Progenitor cell of endocrine pancreas (in vitro differentiated cells): ENCODE data around the gene DPP6. TPM values are rescaled to one million over a fixed set of nuclear protein-coding genes. Genes with fewer than 3 reads are reported as not detected.
"Not testable (repeated sequence)": the region's sequence is repeated elsewhere in the genome, so short reads cannot be mapped to it uniquely, and the experiment has no call there.

Source experiments
- DNase-seq: peaks from one replicate; pipeline ENCODE4 v3.0.0; 2021; ENCODE audit warnings: low spot score; ENCODE audit not compliant: unreplicated experiment
- H3K27ac Mint-ChIP-seq: 2 replicates; pipeline ENCODE4 v1.8.0; 2021; ENCODE audit warnings: mild to moderate bottlenecking, moderate library complexity, mixed read lengths
- H3K27me3 Mint-ChIP-seq: 2 replicates; pipeline ENCODE4 v1.8.0; 2021; ENCODE audit warnings: mixed read lengths
- H3K36me3 Mint-ChIP-seq: 2 replicates; pipeline ENCODE4 v1.8.0; 2022; ENCODE audit warnings: mixed read lengths; ENCODE audit not compliant: insufficient read depth
- H3K4me1 Mint-ChIP-seq: 2 replicates; pipeline ENCODE4 v1.8.0; 2021; ENCODE audit warnings: low read depth, mixed read lengths
- H3K4me3 Mint-ChIP-seq: 2 replicates; pipeline ENCODE4 v1.8.0; 2021; ENCODE audit warnings: low read depth, mild to moderate bottlenecking, moderate library complexity, mixed read lengths
- H3K9me3 Mint-ChIP-seq: 2 replicates; pipeline ENCODE4 v1.8.0; 2021; ENCODE audit warnings: low read depth, mixed read lengths
- total RNA-seq: library from RNA; stranded (reverse); gene quantifications from 2 replicates; pipeline ENCODE4 v1.2.1, GENCODE V29; 2021
- TF ChIP-seq, protein P1 (sequence below): fragments of 200-600 bp; sonication (generic); IDR thresholded peaks from one replicate; pipeline ENCODE4 v1.5.0; 2021; ENCODE audit warnings: antibody characterized with exemption, mild to moderate bottlenecking; ENCODE audit not compliant: unreplicated experiment

The DPP6 gene
- total RNA-seq, 1 donor from 2014 or later, result 13.4 TPM

DNA sequence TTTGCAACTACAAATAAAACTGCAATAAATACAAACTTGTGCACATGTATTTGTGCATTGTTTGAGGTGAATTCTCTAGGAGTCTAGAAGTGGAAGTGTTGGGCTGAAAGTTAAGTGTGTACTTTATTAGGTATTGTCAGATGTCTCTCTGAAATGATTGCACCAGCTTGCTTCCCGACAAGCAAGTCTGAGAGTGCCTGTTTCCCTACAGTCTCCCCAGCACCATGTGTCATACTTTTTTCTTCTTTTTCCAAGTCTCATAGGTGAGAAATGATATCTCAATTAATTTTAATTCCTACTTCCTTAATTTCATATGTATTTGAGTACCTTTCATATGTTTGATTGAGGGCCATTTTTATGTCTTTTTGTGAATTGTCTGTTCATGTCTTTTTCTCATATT, 614.6 kb downstream of the DPP6 start:
- TF ChIP-seq, protein P1, sequence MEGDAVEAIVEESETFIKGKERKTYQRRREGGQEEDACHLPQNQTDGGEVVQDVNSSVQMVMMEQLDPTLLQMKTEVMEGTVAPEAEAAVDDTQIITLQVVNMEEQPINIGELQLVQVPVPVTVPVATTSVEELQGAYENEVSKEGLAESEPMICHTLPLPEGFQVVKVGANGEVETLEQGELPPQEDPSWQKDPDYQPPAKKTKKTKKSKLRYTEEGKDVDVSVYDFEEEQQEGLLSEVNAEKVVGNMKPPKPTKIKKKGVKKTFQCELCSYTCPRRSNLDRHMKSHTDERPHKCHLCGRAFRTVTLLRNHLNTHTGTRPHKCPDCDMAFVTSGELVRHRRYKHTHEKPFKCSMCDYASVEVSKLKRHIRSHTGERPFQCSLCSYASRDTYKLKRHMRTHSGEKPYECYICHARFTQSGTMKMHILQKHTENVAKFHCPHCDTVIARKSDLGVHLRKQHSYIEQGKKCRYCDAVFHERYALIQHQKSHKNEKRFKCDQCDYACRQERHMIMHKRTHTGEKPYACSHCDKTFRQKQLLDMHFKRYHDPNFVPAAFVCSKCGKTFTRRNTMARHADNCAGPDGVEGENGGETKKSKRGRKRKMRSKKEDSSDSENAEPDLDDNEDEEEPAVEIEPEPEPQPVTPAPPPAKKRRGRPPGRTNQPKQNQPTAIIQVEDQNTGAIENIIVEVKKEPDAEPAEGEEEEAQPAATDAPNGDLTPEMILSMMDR, result no peak
- H3K9me3 Mint-ChIP-seq, result peaks cover 20% of the 10 kb centered on the region
- DNase-seq, result no peak
- peaks cover 12% of the 10 kb centered on the region for H3K36me3 Mint-ChIP-seq
- no peak overlapping the region for H3K4me3 Mint-ChIP-seq
- H3K27ac Mint-ChIP-seq, result no peak overlapping the region
- H3K4me1 Mint-ChIP-seq, result no peaks in the 10 kb centered on the region
- H3K27me3 Mint-ChIP-seq, result no peaks in the 10 kb centered on the region

GRCh38 chr7:154672659-154673415, 620.6 kb downstream of the DPP6 start:
- no peak overlapping the region for H3K4me3 Mint-ChIP-seq
- no peak overlapping the region for H3K27ac Mint-ChIP-seq
- peaks cover 1% of the 10 kb centered on the region for H3K36me3 Mint-ChIP-seq

DNA sequence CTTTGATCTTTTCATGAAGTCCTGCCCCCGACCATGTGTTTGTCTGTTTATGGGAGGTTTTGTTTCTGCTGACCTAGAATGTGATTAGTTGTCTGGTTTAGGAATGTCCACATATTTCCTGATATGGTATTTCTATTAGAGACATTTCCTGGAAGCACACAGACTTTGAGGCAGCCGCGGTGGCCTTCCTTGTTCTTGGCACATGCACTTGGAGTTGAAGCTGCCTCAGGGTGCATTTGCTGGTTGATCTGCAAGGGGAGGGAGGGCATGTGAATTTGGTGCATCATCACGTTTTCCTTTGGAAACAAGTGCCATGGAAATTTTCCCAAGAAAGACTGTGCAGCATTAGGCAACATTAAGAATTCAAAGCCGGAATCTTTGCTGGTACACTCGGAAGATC, 622.0 kb downstream of the DPP6 start:
- Mint-ChIP-seq H3K27me3 (no peaks in the 10 kb centered on the region), H3K27ac (no peak overlapping the region), H3K4me3 (no peak overlapping the region), H3K9me3 (no peaks in the 10 kb centered on the region), H3K4me1 (no peaks in the 10 kb centered on the region), H3K36me3 (peaks cover 3% of the 10 kb centered on the region)
- DNase-seq, result no peak
- TF ChIP-seq, protein P1, result no peak

More at GRCh38 chr7:154672659-154673415, 620.6 kb downstream of the DPP6 start:
- TF ChIP-seq, protein P1, result no peak
- Mint-ChIP-seq H3K9me3 (peaks cover 1% of the 10 kb centered on the region), H3K27me3 (no peaks in the 10 kb centered on the region), H3K4me1 (no peaks in the 10 kb centered on the region)
- no peak for DNase-seq

DNA sequence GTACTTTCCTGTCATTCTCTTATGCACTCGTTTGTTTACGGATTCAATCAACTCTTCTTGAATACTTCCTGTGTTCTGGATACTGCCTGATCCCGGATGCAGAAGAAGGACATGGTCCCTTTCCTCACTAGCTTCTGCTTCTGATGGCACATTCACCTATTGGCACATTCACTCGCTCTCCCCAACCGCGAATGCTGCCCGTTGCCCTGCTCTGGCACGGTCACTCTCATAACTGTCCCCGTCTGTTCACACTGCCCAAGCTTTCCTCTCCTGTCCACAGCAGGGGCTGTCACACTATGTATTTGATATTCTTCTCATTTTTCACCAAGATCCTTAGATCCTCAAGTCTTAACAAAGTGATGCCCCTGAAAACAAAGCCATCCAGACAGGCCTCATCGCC, 623.4 kb downstream of the DPP6 start:
- no peak overlapping the region for H3K27ac Mint-ChIP-seq
- H3K27me3 Mint-ChIP-seq, result no peaks in the 10 kb centered on the region
- no peaks in the 10 kb centered on the region for H3K9me3 Mint-ChIP-seq
- no peaks in the 10 kb centered on the region for H3K4me1 Mint-ChIP-seq
- no peak for DNase-seq
- no peak overlapping the region for H3K4me3 Mint-ChIP-seq
- peaks cover 3% of the 10 kb centered on the region for H3K36me3 Mint-ChIP-seq
- TF ChIP-seq, protein P1, result no peak

GRCh38 chr7:154676033-154676421, 623.8 kb downstream of the DPP6 start:
- not testable (repeated sequence) for H3K27ac Mint-ChIP-seq, H3K27me3 Mint-ChIP-seq, H3K9me3 Mint-ChIP-seq, H3K36me3 Mint-ChIP-seq, DNase-seq, H3K4me3 Mint-ChIP-seq, H3K4me1 Mint-ChIP-seq

GRCh38 chr7:154676422-154677073, 624.4 kb downstream of the DPP6 start:
- H3K9me3 Mint-ChIP-seq, result no peaks in the 10 kb centered on the region
- no peak for DNase-seq
- H3K4me1 Mint-ChIP-seq, result no peaks in the 10 kb centered on the region
- TF ChIP-seq, protein P1, result no peak
- peak overlapping the region; percentile 19 for H3K27ac Mint-ChIP-seq
- no peak overlapping the region for H3K4me3 Mint-ChIP-seq
- H3K36me3 Mint-ChIP-seq, result peaks cover 3% of the 10 kb centered on the region
- no peaks in the 10 kb centered on the region for H3K27me3 Mint-ChIP-seq
